Keratinocyte (primary cell): ENCODE results near the gene ARHGEF38. TPM values are rescaled to one million over a fixed set of nuclear protein-coding genes. Genes with fewer than 3 reads are reported as not detected.

ENCODE experiments used
- DNase-seq: peaks from one replicate; pipeline ENCODE4 v3.0.0-alpha.2; 2011; ENCODE audit warnings: low read depth, missing footprints, low spot score
- FAIRE-seq: peaks from 2 replicates; lab custom pipeline; 2011; peaks lifted over from hg19 to GRCh38; lab: Jason Lieb, UNC
- H2AFZ ChIP-seq: 2 replicates; pipeline ENCODE4 v1.6.0; 2012; ENCODE audit warnings: low read length, control low read depth, inconsistent platforms; ENCODE audit not compliant: control insufficient read depth
- H3K27ac ChIP-seq: 2 replicates; pipeline ENCODE4 v1.5.1; 2011; ENCODE audit warnings: low read length; ENCODE audit not compliant: control insufficient read depth, insufficient read depth
- H3K27me3 ChIP-seq: 3 replicates; pipeline ENCODE4 v1.6.0; 2011; ENCODE audit warnings: low read length; ENCODE audit not compliant: control insufficient read depth, insufficient read depth; ENCODE audit errors: extremely low read depth
- H3K36me3 ChIP-seq, 2 experiments: 2 replicates in 1 of 2; 3 replicates in 1 of 2; pipeline ENCODE4 v1.5.1; 2011; ENCODE audit warnings: low read length in 2 of 2, mild to moderate bottlenecking in 1 of 2; ENCODE audit not compliant: control insufficient read depth in 2 of 2, insufficient read depth in 2 of 2; ENCODE audit errors: extremely low read depth in 1 of 2
- H3K4me1 ChIP-seq: 3 replicates; pipeline ENCODE4 v1.5.1; 2011; ENCODE audit warnings: low read length; ENCODE audit not compliant: control insufficient read depth, insufficient read depth; ENCODE audit errors: extremely low read depth
- H3K4me2 ChIP-seq: 3 replicates; pipeline ENCODE4 v1.6.0; 2011; ENCODE audit warnings: low read depth, low read length; ENCODE audit not compliant: control insufficient read depth, insufficient read depth; ENCODE audit errors: extremely low read depth
- H3K4me3 ChIP-seq, 3 experiments: fragments of 200-600 bp in 1 of 3; sonication (generic) in 1 of 3; 2 replicates in 2 of 3; 3 replicates in 1 of 3; pipeline ENCODE4 v1.5.1; 2011 to 2016; ENCODE audit warnings: low read length in 3 of 3, mild to moderate bottlenecking in 3 of 3, control low read depth in 2 of 3, inconsistent platforms in 1 of 3, low read depth in 1 of 3, mixed read lengths in 1 of 3, mixed run types in 1 of 3, moderate library complexity in 1 of 3; ENCODE audit not compliant: control insufficient read depth in 2 of 3, insufficient read depth in 2 of 3; ENCODE audit errors: extremely low read depth in 1 of 3
- H3K79me2 ChIP-seq: 2 replicates; pipeline ENCODE4 v1.6.0; 2012; ENCODE audit warnings: low read length; ENCODE audit not compliant: control insufficient read depth, insufficient read depth
- H3K9ac ChIP-seq: 3 replicates; pipeline ENCODE4 v1.6.0; 2011; ENCODE audit warnings: low read length; ENCODE audit not compliant: control insufficient read depth, insufficient read depth; ENCODE audit errors: extremely low read depth
- H3K9me1 ChIP-seq: 3 replicates; pipeline ENCODE4 v1.6.0; 2011; ENCODE audit warnings: low read length; ENCODE audit not compliant: control insufficient read depth, insufficient read depth; ENCODE audit errors: extremely low read depth
- H3K9me3 ChIP-seq: 2 replicates; pipeline ENCODE4 v1.5.1; 2012; ENCODE audit warnings: low read depth, low read length; ENCODE audit not compliant: control insufficient read depth
- H4K20me1 ChIP-seq: 3 replicates; pipeline ENCODE4 v1.6.0; 2011; ENCODE audit warnings: low read length; ENCODE audit not compliant: control insufficient read depth, insufficient read depth; ENCODE audit errors: extremely low read depth
- CTCF ChIP-seq, 3 experiments: IDR thresholded peaks in 1 of 3; conservative IDR thresholded peaks in 1 of 3; optimal IDR thresholded peaks in 1 of 3; 2 replicates in 2 of 3; 3 replicates in 1 of 3; pipeline versions ENCODE3 to v1.5.1; 2011; ENCODE audit warnings: low read length in 3 of 3, mild to moderate bottlenecking in 3 of 3, moderate library complexity in 2 of 3, control low read depth in 1 of 3, inconsistent platforms in 1 of 3; ENCODE audit not compliant: insufficient read depth in 2 of 3; ENCODE audit errors: extremely low read depth in 1 of 3
- EZH2 ChIP-seq: IDR thresholded peaks from one replicate; pipeline ENCODE4 v1.6.1; 2012; ENCODE audit warnings: inconsistent platforms, mild to moderate bottlenecking, low read length, moderate library complexity
- dilution Hi-C: fragments of 300-500 bp; cut with MboI; formaldehyde crosslinking; loops from one replicate; pipeline ENCODE4 v1.7.0; 2020; ENCODE audit warnings: low sequenced_read_pairs; ENCODE audit not compliant: extremely low pct_ligation_motif_present
- polyA plus RNA-seq, 5 experiments: library from polyadenylated mRNA; depleted of rRNA in 3 of 5; stranded (reverse) in 3 of 5; stranded (forward) in 1 of 5; unstranded in 1 of 5; fragments of >200 nt; gene quantifications; 1 replicate in 1 of 5; 2 replicates in 3 of 5; 3 replicates in 1 of 5; pipeline versions ENCODE4 v1.2.1 to v1.2.3, GENCODE V29; 2011 to 2012; ENCODE audit warnings: missing spikeins in 2 of 5, low read depth in 1 of 5, low replicate concordance in 1 of 5

ARHGEF38 gene
- polyA plus RNA-seq, 1 donor (not counting 4 experiments of a cell fraction or from before 2014, with no cell fraction given), result 0.09 TPM

GRCh38 chr4:105543346-105543745 is 9.1 kb upstream of the ARHGEF38 start:
- Histone ChIP-seq H3K4me3 (no peak overlapping the region), H3K9me3 (no peaks in the 10 kb centered on the region), H3K27ac (no peak overlapping the region), H3K9me1 (no peaks in the 10 kb centered on the region), H4K20me1 (no peaks in the 10 kb centered on the region), H3K4me1 (peaks cover 6% of the 10 kb centered on the region), H2AFZ (no peak overlapping the region), H3K27me3 (no peaks in the 10 kb centered on the region), H3K4me2 (no peak overlapping the region), H3K36me3 (no peaks in the 10 kb centered on the region), H3K79me2 (no peaks in the 10 kb centered on the region), H3K9ac (no peak overlapping the region)
- DNase-seq, result no peak
- dilution Hi-C loops, result no loop called here
- no peak for TF ChIP-seq EZH2
- no peak for TF ChIP-seq CTCF (optimal IDR thresholded peaks at IDR 0.05 in 1 of 3, IDR thresholded peaks at IDR 0.05 in 1 of 3, conservative IDR thresholded peaks at IDR 0.05 in 1 of 3; ENCODE audit: extremely low read depth in 1 of 3, insufficient read depth in 2 of 3, low read length in 3 of 3)
- no peak for FAIRE-seq

GRCh38 chr4:105543881-105544280 is 8.5 kb upstream of the ARHGEF38 start:
- Histone ChIP-seq H3K36me3 (no peaks in the 10 kb centered on the region), H3K4me2 (no peak overlapping the region), H3K4me3 (no peak overlapping the region), H3K79me2 (no peaks in the 10 kb centered on the region), H4K20me1 (no peaks in the 10 kb centered on the region), H3K9me1 (no peaks in the 10 kb centered on the region), H3K9me3 (no peaks in the 10 kb centered on the region), H3K27ac (no peak overlapping the region), H3K27me3 (no peaks in the 10 kb centered on the region), H2AFZ (no peak overlapping the region), H3K4me1 (peaks cover 9% of the 10 kb centered on the region), H3K9ac (no peak overlapping the region)
- DNase-seq (no peak), FAIRE-seq (no peak)
- TF ChIP-seq EZH2, result no peak
- no peak for TF ChIP-seq CTCF (optimal IDR thresholded peaks at IDR 0.05 in 1 of 3, IDR thresholded peaks at IDR 0.05 in 1 of 3, conservative IDR thresholded peaks at IDR 0.05 in 1 of 3; ENCODE audit: extremely low read depth in 1 of 3, insufficient read depth in 2 of 3, low read length in 3 of 3)
- dilution Hi-C loops, result no loop called here
